ES-I3 (cell line): Measurements from ENCODE around the gene CLCNKB.
"Not testable (repeated sequence)": the region's sequence is repeated elsewhere in the genome, so short reads cannot be mapped to it uniquely, and the experiment has no call there.

Experiments
- H3K36me3 ChIP-seq: 2 replicates; pipeline ENCODE4 v1.6.1; 2013; ENCODE audit warnings: mild to moderate bottlenecking, low read length, control low read depth, moderate library complexity; ENCODE audit not compliant: insufficient read depth
- H3K4me1 ChIP-seq: 2 replicates; pipeline ENCODE4 v1.6.1; 2013; ENCODE audit warnings: mild to moderate bottlenecking, control low read depth, low read length; ENCODE audit not compliant: insufficient read depth
- H3K9ac ChIP-seq: 2 replicates; pipeline ENCODE4 v1.6.1; 2013; ENCODE audit warnings: low read depth, mild to moderate bottlenecking, low read length, moderate library complexity
- H3K9me3 ChIP-seq: 2 replicates; pipeline ENCODE4 v1.6.1; 2013; ENCODE audit warnings: mild to moderate bottlenecking, low read length, moderate library complexity; ENCODE audit not compliant: control insufficient read depth, insufficient read depth

The CLCNKB gene

GRCh38 chr1:16033103-16033632 is 10.4 kb upstream of the CLCNKB start:
- not testable (repeated sequence) for H3K9me3 ChIP-seq, H3K9ac ChIP-seq, H3K36me3 ChIP-seq, H3K4me1 ChIP-seq

GRCh38 chr1:16036461-16036860 is 7.1 kb upstream of the CLCNKB start:
- not testable (repeated sequence) for H3K36me3 ChIP-seq, H3K9ac ChIP-seq, H3K9me3 ChIP-seq, H3K4me1 ChIP-seq

GRCh38 chr1:16038620-16038912 is 5.0 kb upstream of the CLCNKB start:
- no peak overlapping the region for H3K9ac ChIP-seq
- H3K9me3 ChIP-seq = no peaks in the 10 kb centered on the region
- no peaks in the 10 kb centered on the region for H3K36me3 ChIP-seq
- no peaks in the 10 kb centered on the region for H3K4me1 ChIP-seq

- not testable (repeated sequence) for H3K9ac ChIP-seq, H3K4me1 ChIP-seq, H3K36me3 ChIP-seq, H3K9me3 ChIP-seq
Measured at GRCh38 chr1:16039871-16040270, 3.7 kb upstream of the CLCNKB start.

GRCh38 chr1:16041200-16041599 is 2.4 kb upstream of the CLCNKB start:
- no peaks in the 10 kb centered on the region for H3K9me3 ChIP-seq
- H3K9ac ChIP-seq = no peak overlapping the region
- H3K4me1 ChIP-seq = no peaks in the 10 kb centered on the region
- no peaks in the 10 kb centered on the region for H3K36me3 ChIP-seq

GRCh38 chr1:16042096-16042495 is 1.5 kb upstream of the CLCNKB start:
- H3K9ac ChIP-seq = no peak overlapping the region
- no peaks in the 10 kb centered on the region for H3K4me1 ChIP-seq
- no peaks in the 10 kb centered on the region for H3K36me3 ChIP-seq
- no peaks in the 10 kb centered on the region for H3K9me3 ChIP-seq

DNA sequence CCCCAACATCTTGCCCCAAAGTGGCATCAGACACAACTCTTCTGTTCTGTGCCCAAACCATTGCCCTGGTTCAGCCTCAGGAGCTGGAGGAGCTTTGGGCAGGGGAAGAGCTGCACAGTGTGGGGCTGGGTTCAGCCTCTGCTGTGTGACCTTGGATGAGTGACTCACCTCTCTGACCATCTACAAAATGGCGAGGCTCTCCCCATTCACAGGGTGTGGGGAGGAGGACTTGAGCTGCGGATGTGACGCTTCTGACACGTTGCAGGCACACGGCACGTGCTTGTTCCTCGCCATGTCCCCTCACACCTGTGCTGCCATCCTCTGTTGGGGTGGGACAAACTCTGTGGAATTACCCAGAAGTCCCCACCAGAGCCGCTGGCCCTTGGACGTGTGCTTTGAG is 928 bp upstream of the CLCNKB start:
- H3K9ac ChIP-seq, H3K36me3 ChIP-seq, H3K4me1 ChIP-seq, H3K9me3 ChIP-seq: not testable (repeated sequence)

DNA sequence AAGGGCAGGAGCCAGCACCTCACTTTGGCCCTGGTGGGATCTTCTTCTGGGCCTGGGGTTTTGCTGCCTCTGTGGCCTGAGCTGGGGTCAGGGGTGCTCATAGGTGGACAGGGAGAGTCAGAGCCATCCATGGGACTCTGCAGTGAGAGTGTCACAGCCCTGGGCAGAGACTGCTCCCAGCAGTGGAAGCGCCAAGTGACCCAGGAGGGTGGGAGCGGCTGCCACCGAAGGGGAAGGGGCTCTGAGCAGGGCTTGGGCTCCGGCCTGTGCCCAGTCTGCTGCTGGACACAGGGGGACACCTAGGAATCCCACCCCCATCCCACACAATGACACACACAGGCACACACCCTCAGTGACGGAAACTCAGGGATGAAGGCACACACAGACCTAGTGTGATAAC is 368 bp downstream of the CLCNKB start:
- no peaks in the 10 kb centered on the region for H3K36me3 ChIP-seq
- no peaks in the 10 kb centered on the region for H3K4me1 ChIP-seq
- no peak overlapping the region for H3K9ac ChIP-seq
- H3K9me3 ChIP-seq = no peaks in the 10 kb centered on the region

GRCh38 chr1:16046842-16047241 is 3.3 kb downstream of the CLCNKB start:
- Histone ChIP-seq H3K9ac (no peak overlapping the region), H3K9me3 (no peaks in the 10 kb centered on the region), H3K36me3 (no peaks in the 10 kb centered on the region), H3K4me1 (peaks cover 10% of the 10 kb centered on the region)

DNA sequence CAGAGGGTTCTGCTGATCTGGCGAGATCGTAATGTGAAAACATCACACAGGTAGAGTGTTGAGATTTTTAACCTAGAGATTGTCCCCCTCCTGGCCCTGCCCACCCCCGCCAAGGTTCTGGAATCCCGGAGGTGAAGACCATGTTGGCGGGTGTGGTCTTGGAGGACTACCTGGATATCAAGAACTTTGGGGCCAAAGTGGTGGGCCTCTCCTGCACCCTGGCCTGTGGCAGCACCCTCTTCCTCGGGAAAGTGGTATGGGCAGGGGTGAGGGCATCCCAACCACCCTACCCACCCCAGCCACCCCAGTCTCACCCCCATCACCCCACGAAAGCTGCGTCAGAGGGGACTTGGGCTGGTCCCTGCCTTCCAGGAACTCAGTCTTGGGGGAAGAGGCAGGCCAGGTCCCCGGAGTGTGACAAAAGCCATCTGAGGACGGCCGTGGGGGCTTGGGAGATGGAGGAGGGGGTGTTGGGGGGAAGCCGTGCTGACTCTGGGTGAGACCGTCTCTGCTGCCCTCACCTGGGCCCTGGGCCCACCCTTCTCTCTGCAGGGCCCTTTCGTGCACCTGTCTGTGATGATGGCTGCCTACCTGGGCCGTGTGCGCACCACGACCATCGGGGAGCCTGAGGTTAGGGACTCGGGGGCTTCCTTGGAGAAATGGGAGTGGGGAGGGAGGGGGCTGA is 4.4 kb downstream of the CLCNKB start:
- peaks cover 10% of the 10 kb centered on the region for H3K4me1 ChIP-seq
- no peaks in the 10 kb centered on the region for H3K9me3 ChIP-seq
- peak overlapping the region; percentile 75; the same call in 1 of the 2 replicates for H3K9ac ChIP-seq
- H3K36me3 ChIP-seq = no peaks in the 10 kb centered on the region

GRCh38 chr1:16048573-16049189 is 5.1 kb downstream of the CLCNKB start:
- H3K36me3 ChIP-seq = no peaks in the 10 kb centered on the region
- no peaks in the 10 kb centered on the region for H3K9me3 ChIP-seq
- peaks cover 10% of the 10 kb centered on the region for H3K4me1 ChIP-seq
- peak overlapping the region; percentile 75 for H3K9ac ChIP-seq

DNA sequence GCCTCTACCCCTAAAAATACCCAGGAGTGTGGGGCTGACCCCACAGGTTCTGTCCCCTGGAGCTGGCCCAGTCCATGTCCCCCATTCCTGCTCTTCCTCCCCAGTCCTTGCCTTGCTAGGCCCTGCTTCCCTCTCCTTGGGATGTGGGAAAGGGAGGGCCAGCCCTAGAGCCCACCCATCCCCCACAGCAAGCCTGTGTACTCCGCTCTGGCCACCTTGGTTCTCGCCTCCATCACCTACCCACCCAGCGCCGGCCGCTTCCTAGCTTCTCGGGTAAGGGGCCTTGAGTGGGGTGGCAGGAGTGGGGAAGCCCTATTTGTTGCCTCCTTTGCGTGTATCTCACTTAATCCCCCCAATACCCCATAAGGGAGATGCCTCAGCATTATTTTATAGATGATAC is 6.7 kb downstream of the CLCNKB start:
- H3K9ac ChIP-seq = no peak overlapping the region
- no peaks in the 10 kb centered on the region for H3K9me3 ChIP-seq
- H3K36me3 ChIP-seq = no peaks in the 10 kb centered on the region
- H3K4me1 ChIP-seq = peaks cover 12% of the 10 kb centered on the region

- Histone ChIP-seq H3K9me3 (no peaks in the 10 kb centered on the region), H3K36me3 (no peaks in the 10 kb centered on the region), H3K9ac (no peak overlapping the region), H3K4me1 (peaks cover 17% of the 10 kb centered on the region)
Measured at GRCh38 chr1:16051039-16051438, 7.5 kb downstream of the CLCNKB start.

DNA sequence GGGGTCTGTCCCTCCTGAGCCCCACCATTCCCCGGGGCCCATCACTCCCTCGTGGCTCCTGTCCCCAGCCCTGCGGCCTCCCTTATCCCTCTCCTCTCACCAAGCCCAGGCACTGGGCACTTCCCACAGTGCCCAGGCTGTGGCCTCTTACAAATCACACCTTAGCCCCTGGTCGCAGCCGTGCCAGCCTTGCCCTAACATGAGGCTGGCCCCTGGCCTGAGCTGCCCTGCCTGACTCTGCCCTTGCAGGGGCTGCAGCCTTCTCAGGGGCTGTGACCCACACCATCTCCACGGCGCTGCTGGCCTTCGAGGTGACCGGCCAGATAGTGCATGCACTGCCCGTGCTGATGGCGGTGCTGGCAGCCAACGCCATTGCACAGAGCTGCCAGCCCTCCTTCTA is 8.4 kb downstream of the CLCNKB start:
- not testable (repeated sequence) for H3K36me3 ChIP-seq
- peaks cover 17% of the 10 kb centered on the region for H3K4me1 ChIP-seq

DNA sequence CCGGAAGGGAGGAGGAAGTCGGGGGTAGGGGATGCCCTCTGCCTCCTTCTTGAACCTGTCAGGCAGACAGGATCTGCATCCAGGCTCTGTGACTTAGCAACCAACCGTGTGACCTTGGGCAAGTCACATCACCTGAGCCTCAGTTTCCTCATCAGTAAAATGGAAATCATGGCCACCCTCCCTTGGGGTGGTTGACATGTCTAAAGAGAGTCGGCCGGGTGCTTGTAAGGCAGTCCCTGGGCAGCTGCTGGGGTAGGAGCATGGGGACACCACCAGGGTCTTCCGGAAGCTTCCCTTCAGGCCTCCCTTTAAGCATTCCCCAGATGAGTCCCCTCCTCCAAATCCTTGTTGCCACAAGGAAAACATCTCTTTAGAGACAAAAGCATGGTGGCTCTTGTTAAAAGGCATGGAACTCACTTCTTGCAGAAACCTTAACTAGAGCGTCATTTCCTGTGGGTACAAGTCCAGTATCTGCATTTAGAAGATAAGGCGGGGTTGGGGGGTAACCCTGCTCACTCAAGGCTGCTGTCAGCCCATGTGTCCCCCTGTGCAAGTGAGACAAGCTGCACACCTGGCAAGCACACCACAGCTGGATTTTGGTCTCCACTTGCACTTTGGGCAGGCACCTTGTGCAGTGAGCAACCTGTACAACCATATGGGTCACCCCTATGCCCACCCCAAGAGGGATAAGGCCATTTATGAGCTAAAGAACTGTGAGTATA is 10.4 kb downstream of the CLCNKB start:
- Histone ChIP-seq H3K9ac (no peak overlapping the region), H3K9me3 (no peaks in the 10 kb centered on the region), H3K36me3 (no peaks in the 10 kb centered on the region), H3K4me1 (peaks cover 17% of the 10 kb centered on the region)

More for the DNA sequence above, 8.4 kb downstream of the CLCNKB start:
- H3K9me3 ChIP-seq, H3K9ac ChIP-seq: not testable (repeated sequence)
